Testis (tissue), 2 donors: Measurements from ENCODE around the gene PAPPA.

Experiments used
- POLR2A ChIP-seq: fragments of 450-650 bp; IDR thresholded peaks from one replicate; pipeline ENCODE4 v1.6.1; 2017; ENCODE audit warnings: antibody characterized with exemption, mild to moderate bottlenecking, moderate library complexity
- TF ChIP-seq, protein P1 (sequence below), 3 experiments: fragments of 450-650 bp in 2 of 3; fragments of 200-600 bp in 1 of 3; sonication (generic) in 1 of 3; IDR thresholded peaks; one replicate each; pipeline ENCODE4 v1.5.1; 2016 to 2019; ENCODE audit warnings: antibody characterized with exemption in 3 of 3, mild to moderate bottlenecking in 2 of 3, moderate library complexity in 1 of 3

DNA sequence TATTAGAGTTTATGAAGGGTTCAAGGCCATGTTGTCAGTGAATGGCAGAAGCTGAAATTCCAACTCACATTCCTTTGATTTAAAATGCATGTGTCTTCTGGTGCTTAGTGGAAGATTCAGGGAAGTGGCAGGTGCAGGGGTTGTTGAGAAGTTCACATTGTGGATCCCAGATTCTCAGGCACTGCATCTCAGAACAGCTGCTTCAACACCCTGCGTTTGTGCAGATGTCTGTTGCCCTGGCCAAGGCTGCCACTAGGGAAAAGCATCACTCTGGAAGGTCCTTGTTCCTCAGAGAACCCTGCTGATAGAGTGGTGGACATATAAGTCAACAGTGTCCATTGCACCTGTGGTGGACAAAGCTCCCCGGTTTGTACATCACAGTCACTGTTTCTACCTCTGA is 162.7 kb downstream of the PAPPA start:
- TF ChIP-seq, protein P1, sequence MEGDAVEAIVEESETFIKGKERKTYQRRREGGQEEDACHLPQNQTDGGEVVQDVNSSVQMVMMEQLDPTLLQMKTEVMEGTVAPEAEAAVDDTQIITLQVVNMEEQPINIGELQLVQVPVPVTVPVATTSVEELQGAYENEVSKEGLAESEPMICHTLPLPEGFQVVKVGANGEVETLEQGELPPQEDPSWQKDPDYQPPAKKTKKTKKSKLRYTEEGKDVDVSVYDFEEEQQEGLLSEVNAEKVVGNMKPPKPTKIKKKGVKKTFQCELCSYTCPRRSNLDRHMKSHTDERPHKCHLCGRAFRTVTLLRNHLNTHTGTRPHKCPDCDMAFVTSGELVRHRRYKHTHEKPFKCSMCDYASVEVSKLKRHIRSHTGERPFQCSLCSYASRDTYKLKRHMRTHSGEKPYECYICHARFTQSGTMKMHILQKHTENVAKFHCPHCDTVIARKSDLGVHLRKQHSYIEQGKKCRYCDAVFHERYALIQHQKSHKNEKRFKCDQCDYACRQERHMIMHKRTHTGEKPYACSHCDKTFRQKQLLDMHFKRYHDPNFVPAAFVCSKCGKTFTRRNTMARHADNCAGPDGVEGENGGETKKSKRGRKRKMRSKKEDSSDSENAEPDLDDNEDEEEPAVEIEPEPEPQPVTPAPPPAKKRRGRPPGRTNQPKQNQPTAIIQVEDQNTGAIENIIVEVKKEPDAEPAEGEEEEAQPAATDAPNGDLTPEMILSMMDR (IDR thresholded peaks at IDR 0.05): no peak
- no peak for TF ChIP-seq POLR2A
